WTC11 (cell line): ENCODE results near the gene ZNF416. TPM values are rescaled to one million over a fixed set of nuclear protein-coding genes. Genes with fewer than 3 reads are reported as not detected.
A peak's percentile ranks its signal among the peaks of the same experiment; 100 is the strongest.

Experiments
- AFF4 ChIP-seq: sonication (generic); formaldehyde crosslinking; IDR thresholded peaks from 2 replicates; pipeline ENCODE4 v1.8.1; 2023; ENCODE audit warnings: mild to moderate bottlenecking, missing genetic modification reagents, borderline replicate concordance
- AR ChIP-seq: fragments of 250-450 bp; sonication (Bioruptor Pico); IDR thresholded peaks from 2 replicates; pipeline ENCODE4 v1.9.0; 2021; ENCODE audit warnings: mild to moderate bottlenecking
- ATF6 ChIP-seq: sonication (generic); formaldehyde crosslinking; IDR thresholded peaks from 2 replicates; pipeline ENCODE4 v1.8.1; 2023; ENCODE audit warnings: mild to moderate bottlenecking, missing genetic modification reagents
- CREB1 ChIP-seq: sonication (generic); formaldehyde crosslinking; IDR thresholded peaks from 2 replicates; pipeline ENCODE4 v1.8.0; 2023; ENCODE audit warnings: mild to moderate bottlenecking, missing genetic modification reagents
- ETV6 ChIP-seq: sonication (generic); formaldehyde crosslinking; IDR thresholded peaks from 2 replicates; pipeline ENCODE4 v1.8.1; 2022; ENCODE audit warnings: mild to moderate bottlenecking, missing genetic modification reagents
- GABPB1 ChIP-seq: sonication (generic); formaldehyde crosslinking; IDR thresholded peaks from 2 replicates; pipeline ENCODE4 v1.8.1; 2023; ENCODE audit warnings: mild to moderate bottlenecking, missing genetic modification reagents
- GTF2I ChIP-seq: fragments of 250-450 bp; sonication (Bioruptor Pico); conservative IDR thresholded peaks from 2 replicates; pipeline ENCODE4 v1.4.0; 2021; ENCODE audit warnings: mild to moderate bottlenecking
- NFYB ChIP-seq: sonication (generic); formaldehyde crosslinking; conservative IDR thresholded peaks from 2 replicates; pipeline ENCODE4 v1.8.0; 2022; ENCODE audit warnings: low read depth, missing genetic modification reagents
- NR1H2 ChIP-seq: sonication (generic); formaldehyde crosslinking; IDR thresholded peaks from 2 replicates; pipeline ENCODE4 v1.9.0; 2021; ENCODE audit warnings: mild to moderate bottlenecking, moderate library complexity, missing genetic modification reagents
- NR2C2 ChIP-seq: sonication (generic); formaldehyde crosslinking; IDR thresholded peaks from 2 replicates; pipeline ENCODE4 v1.8.0; 2022; ENCODE audit warnings: mild to moderate bottlenecking, missing genetic modification reagents
- RORB ChIP-seq: fragments of 250-450 bp; sonication (Bioruptor Pico); IDR thresholded peaks from 2 replicates; pipeline ENCODE4 v1.9.0; 2021; ENCODE audit warnings: mild to moderate bottlenecking
- SMAD4 ChIP-seq: sonication (generic); formaldehyde crosslinking; IDR thresholded peaks from 2 replicates; pipeline ENCODE4 v1.8.0; 2022; ENCODE audit warnings: mild to moderate bottlenecking, missing genetic modification reagents
- SP1 ChIP-seq: sonication (generic); formaldehyde crosslinking; conservative IDR thresholded peaks from 2 replicates; pipeline ENCODE4 v1.8.1; 2022; ENCODE audit warnings: missing genetic modification reagents
- TP53 ChIP-seq: sonication (generic); formaldehyde crosslinking; IDR thresholded peaks from 2 replicates; pipeline ENCODE4 v1.8.1; 2023; ENCODE audit warnings: mild to moderate bottlenecking, missing genetic modification reagents
- USF2 ChIP-seq: sonication (generic); formaldehyde crosslinking; IDR thresholded peaks from 2 replicates; pipeline ENCODE4 v1.8.1; 2023; ENCODE audit warnings: mild to moderate bottlenecking, missing genetic modification reagents, moderate library complexity
- ZNF138 ChIP-seq: sonication (generic); formaldehyde crosslinking; conservative IDR thresholded peaks from 2 replicates; pipeline ENCODE4 v1.8.1; 2022; ENCODE audit warnings: mild to moderate bottlenecking, moderate library complexity, missing genetic modification reagents
- ZNF671 ChIP-seq: fragments of 250-450 bp; sonication (Bioruptor Pico); IDR thresholded peaks from 2 replicates; pipeline ENCODE4 v1.8.0; 2021; ENCODE audit warnings: mild to moderate bottlenecking
- total RNA-seq: library from RNA; stranded (reverse); gene quantifications from 3 replicates; pipeline ENCODE4 v1.2.3, GENCODE V29; 2021
- TF ChIP-seq, protein P1 (sequence below): sonication (generic); formaldehyde crosslinking; conservative IDR thresholded peaks from 2 replicates; pipeline ENCODE4 v1.8.1; 2023; ENCODE audit warnings: mild to moderate bottlenecking, low read depth, missing genetic modification reagents, moderate library complexity
- TF ChIP-seq, protein P2 (sequence below): sonication (generic); formaldehyde crosslinking; IDR thresholded peaks from 2 replicates; pipeline ENCODE4 v1.8.0; 2023; ENCODE audit warnings: missing genetic modification reagents, mild to moderate bottlenecking, borderline replicate concordance

Gene ZNF416
- total RNA-seq, 1 experiment from 2014 or later = 10.0 TPM

DNA sequence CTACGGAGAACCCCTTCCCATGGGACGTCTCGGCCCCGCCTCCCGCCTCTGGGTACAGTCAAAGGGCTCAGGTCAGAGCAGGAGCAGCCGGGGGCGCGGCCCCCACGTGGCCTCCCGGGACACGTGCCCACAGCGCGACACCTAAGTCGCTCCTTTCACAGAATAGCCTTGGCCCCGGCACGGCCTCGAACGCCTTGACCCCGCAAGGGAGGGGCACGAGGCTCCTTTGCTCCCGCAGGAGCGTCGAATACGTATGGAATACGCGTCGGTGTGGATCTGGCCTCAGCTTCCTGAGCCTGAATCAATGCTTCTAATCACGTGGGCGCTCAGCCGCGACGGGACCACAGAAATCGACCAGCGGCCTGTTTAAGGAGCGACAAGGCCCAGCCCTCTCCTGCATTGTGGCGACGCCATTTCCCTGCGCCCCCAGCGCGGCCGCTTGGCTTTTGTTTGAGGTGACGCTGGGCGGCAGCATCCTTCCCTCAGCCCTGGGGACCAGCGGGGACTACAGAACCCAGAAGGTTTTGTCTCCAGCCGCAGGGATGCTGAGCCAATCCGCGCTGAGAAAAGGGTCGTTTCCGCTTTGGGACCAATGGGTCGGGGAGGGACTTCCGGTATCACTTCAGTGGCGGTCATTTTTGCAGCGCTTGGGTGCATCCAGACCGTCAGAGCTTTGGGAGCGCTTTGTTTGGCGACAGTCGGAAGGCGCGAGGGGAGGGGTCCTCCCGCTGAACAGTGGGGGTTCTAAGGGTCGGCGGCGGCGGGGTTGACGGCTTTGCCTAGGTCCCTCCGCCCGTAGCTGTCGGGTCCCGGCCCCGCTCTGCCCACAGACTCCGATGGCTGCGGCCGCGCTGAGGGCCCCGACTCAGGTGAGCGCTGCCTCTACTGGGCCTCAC lies 5.1 kb upstream of the ZNF416 start, which contains the start of gene ZIK1 (continued):
- no peak; the same call in 1 of the 2 replicates for TF ChIP-seq AFF4 (CRISPR knock-in tag)
- peak; percentile 85 for TF ChIP-seq SP1 (CRISPR knock-in tag)
- TF ChIP-seq, protein P1, sequence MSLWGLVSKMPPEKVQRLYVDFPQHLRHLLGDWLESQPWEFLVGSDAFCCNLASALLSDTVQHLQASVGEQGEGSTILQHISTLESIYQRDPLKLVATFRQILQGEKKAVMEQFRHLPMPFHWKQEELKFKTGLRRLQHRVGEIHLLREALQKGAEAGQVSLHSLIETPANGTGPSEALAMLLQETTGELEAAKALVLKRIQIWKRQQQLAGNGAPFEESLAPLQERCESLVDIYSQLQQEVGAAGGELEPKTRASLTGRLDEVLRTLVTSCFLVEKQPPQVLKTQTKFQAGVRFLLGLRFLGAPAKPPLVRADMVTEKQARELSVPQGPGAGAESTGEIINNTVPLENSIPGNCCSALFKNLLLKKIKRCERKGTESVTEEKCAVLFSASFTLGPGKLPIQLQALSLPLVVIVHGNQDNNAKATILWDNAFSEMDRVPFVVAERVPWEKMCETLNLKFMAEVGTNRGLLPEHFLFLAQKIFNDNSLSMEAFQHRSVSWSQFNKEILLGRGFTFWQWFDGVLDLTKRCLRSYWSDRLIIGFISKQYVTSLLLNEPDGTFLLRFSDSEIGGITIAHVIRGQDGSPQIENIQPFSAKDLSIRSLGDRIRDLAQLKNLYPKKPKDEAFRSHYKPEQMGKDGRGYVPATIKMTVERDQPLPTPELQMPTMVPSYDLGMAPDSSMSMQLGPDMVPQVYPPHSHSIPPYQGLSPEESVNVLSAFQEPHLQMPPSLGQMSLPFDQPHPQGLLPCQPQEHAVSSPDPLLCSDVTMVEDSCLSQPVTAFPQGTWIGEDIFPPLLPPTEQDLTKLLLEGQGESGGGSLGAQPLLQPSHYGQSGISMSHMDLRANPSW (CRISPR knock-in tag) = no peak
- TF ChIP-seq, protein P2, sequence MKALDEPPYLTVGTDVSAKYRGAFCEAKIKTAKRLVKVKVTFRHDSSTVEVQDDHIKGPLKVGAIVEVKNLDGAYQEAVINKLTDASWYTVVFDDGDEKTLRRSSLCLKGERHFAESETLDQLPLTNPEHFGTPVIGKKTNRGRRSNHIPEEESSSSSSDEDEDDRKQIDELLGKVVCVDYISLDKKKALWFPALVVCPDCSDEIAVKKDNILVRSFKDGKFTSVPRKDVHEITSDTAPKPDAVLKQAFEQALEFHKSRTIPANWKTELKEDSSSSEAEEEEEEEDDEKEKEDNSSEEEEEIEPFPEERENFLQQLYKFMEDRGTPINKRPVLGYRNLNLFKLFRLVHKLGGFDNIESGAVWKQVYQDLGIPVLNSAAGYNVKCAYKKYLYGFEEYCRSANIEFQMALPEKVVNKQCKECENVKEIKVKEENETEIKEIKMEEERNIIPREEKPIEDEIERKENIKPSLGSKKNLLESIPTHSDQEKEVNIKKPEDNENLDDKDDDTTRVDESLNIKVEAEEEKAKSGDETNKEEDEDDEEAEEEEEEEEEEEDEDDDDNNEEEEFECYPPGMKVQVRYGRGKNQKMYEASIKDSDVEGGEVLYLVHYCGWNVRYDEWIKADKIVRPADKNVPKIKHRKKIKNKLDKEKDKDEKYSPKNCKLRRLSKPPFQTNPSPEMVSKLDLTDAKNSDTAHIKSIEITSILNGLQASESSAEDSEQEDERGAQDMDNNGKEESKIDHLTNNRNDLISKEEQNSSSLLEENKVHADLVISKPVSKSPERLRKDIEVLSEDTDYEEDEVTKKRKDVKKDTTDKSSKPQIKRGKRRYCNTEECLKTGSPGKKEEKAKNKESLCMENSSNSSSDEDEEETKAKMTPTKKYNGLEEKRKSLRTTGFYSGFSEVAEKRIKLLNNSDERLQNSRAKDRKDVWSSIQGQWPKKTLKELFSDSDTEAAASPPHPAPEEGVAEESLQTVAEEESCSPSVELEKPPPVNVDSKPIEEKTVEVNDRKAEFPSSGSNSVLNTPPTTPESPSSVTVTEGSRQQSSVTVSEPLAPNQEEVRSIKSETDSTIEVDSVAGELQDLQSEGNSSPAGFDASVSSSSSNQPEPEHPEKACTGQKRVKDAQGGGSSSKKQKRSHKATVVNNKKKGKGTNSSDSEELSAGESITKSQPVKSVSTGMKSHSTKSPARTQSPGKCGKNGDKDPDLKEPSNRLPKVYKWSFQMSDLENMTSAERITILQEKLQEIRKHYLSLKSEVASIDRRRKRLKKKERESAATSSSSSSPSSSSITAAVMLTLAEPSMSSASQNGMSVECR (CRISPR knock-in tag) = peak; percentile 99
- TF ChIP-seq ETV6 (CRISPR knock-in tag) = peak; percentile 99
- TF ChIP-seq ZNF138 = peak; percentile 84
- TF ChIP-seq ZNF671 (CRISPR knock-in tag) = no peak
- peak; percentile 90; the same call in 1 of the 2 replicates for TF ChIP-seq NR1H2 (CRISPR knock-in tag)
- peak; percentile 61 for TF ChIP-seq NFYB (CRISPR knock-in tag)
- peak; percentile 97 for TF ChIP-seq TP53 (CRISPR knock-in tag)
- peak; percentile 89 for TF ChIP-seq USF2
- TF ChIP-seq SMAD4 (CRISPR knock-in tag) = peak; percentile 97
- TF ChIP-seq GABPB1 (CRISPR knock-in tag) = peak; percentile 48; the same call in 1 of the 2 replicates
- no peak for TF ChIP-seq ATF6 (CRISPR knock-in tag)
- peak; percentile 86; the same call in 1 of the 2 replicates for TF ChIP-seq NR2C2 (CRISPR knock-in tag)
- TF ChIP-seq RORB (CRISPR knock-in tag) = no peak
- TF ChIP-seq AR = no peak
- no peak for TF ChIP-seq GTF2I (CRISPR knock-in tag)
- TF ChIP-seq CREB1 (CRISPR knock-in tag) = peak; percentile 94
